CD8-positive, alpha-beta memory T cell (primary cell): ENCODE measurements around the gene ARID1A. TPM values are rescaled to one million over a fixed set of nuclear protein-coding genes. Genes with fewer than 3 reads are reported as not detected.
A peak's percentile ranks its signal among the peaks of the same experiment; 100 is the strongest.

Experiments
- CTCF ChIA-PET: fragments of 350-600 bp; sonication (Branson Sonifier 250); formaldehyde crosslinking; loops from one replicate; lab custom pipeline; 2021; ENCODE audit warnings: antibody characterized with exemption; lab: Charles Lee
- POLR2A ChIA-PET: fragments of 350-600 bp; sonication (Branson Sonifier 250); formaldehyde crosslinking; loops from one replicate; lab custom pipeline; 2021; ENCODE audit warnings: antibody characterized with exemption; lab: Charles Lee
- DNase-seq, 5 donors: peaks; one replicate each; pipeline versions ENCODE4 v3.0.0 to v3.0.0-alpha.2; 2020 to 2022; ENCODE audit warnings: mixed read lengths in 1 of 5
- H3K27ac ChIP-seq: one replicate; pipeline ENCODE4 v1.7.0; 2013; ENCODE audit warnings: low read depth, mild to moderate bottlenecking, low read length, moderate library complexity
- H3K27me3 ChIP-seq: 2 replicates; pipeline ENCODE4 v1.7.0; 2013; ENCODE audit warnings: low read length, mild to moderate bottlenecking; ENCODE audit not compliant: insufficient read depth, poor library complexity, severe bottlenecking
- H3K36me3 ChIP-seq: 2 replicates; pipeline ENCODE4 v1.7.0; 2013; ENCODE audit warnings: mild to moderate bottlenecking, low read length, moderate library complexity; ENCODE audit not compliant: insufficient read depth
- H3K4me1 ChIP-seq: 2 replicates; pipeline ENCODE4 v1.7.0; 2013; ENCODE audit warnings: mild to moderate bottlenecking, low read length, moderate library complexity; ENCODE audit not compliant: insufficient read depth
- H3K4me3 ChIP-seq: 2 replicates; pipeline ENCODE4 v1.7.0; 2013; ENCODE audit warnings: mild to moderate bottlenecking, low read length
- H3K9me3 ChIP-seq: 2 replicates; pipeline ENCODE4 v1.7.0; 2013; ENCODE audit warnings: mild to moderate bottlenecking, low read length
- H3K27ac Mint-ChIP-seq, 8 donors: one replicate each; pipeline ENCODE4 v1.8.0; 2020 to 2021; ENCODE audit warnings: mixed read lengths in 8 of 8, mild to moderate bottlenecking in 6 of 8, inconsistent platforms in 3 of 8, moderate library complexity in 3 of 8
- H3K27me3 Mint-ChIP-seq, 2 donors: one replicate each; pipeline ENCODE4 v1.8.0; 2020 to 2021; ENCODE audit warnings: mixed read lengths in 2 of 2, mild to moderate bottlenecking in 1 of 2, moderate library complexity in 1 of 2
- H3K36me3 Mint-ChIP-seq, 3 donors: one replicate each; pipeline ENCODE4 v1.8.0; 2020 to 2021; ENCODE audit warnings: mixed read lengths in 3 of 3, inconsistent platforms in 1 of 3, mild to moderate bottlenecking in 1 of 3
- H3K4me1 Mint-ChIP-seq, 3 donors: one replicate each; pipeline ENCODE4 v1.8.0; 2020 to 2021; ENCODE audit warnings: mixed read lengths in 3 of 3, inconsistent platforms in 1 of 3, mild to moderate bottlenecking in 1 of 3
- H3K4me3 Mint-ChIP-seq, 7 donors: one replicate each; pipeline ENCODE4 v1.8.0; 2020 to 2021; ENCODE audit warnings: mixed read lengths in 7 of 7, mild to moderate bottlenecking in 6 of 7, moderate library complexity in 4 of 7, inconsistent platforms in 2 of 7
- H3K9me3 Mint-ChIP-seq, 5 donors: one replicate each; pipeline ENCODE4 v1.8.0; 2020 to 2022; ENCODE audit warnings: mixed read lengths in 5 of 5, mild to moderate bottlenecking in 3 of 5, moderate library complexity in 2 of 5, inconsistent platforms in 1 of 5
- polyA plus RNA-seq: library from polyadenylated mRNA; unstranded; fragments of 300-500 nt; fragmentation: Illumina TruSeq; gene quantifications from one replicate; pipeline ENCODE4 v1.2.3, GENCODE V29; 2021
- total RNA-seq, 2 experiments: library from RNA; stranded (reverse); gene quantifications; one replicate each; pipeline ENCODE4 v1.2.3, GENCODE V29; 2021

ARID1A gene
- total and polyA plus RNA-seq, 3 experiments from 2014 or later: 31.6 to 90.9 (median 88.4) TPM

- Mint-ChIP-seq H3K36me3 (peaks cover 0 to 7% (median 0%) of the 10 kb centered on the region in 3 donors), H3K27ac (peak overlapping the region; percentile 85 to 96 (median 93)), H3K27me3 (no peaks in the 10 kb centered on the region), H3K9me3 (no peaks in the 10 kb centered on the region), H3K4me1 (peaks cover 28 to 38% (median 30%) of the 10 kb centered on the region in 3 donors), H3K4me3 (peak overlapping the region; percentile 90 to 97 (median 94))
- Histone ChIP-seq H3K9me3 (no peaks in the 10 kb centered on the region), H3K4me1 (peaks cover 38% of the 10 kb centered on the region), H3K27me3 (no peaks in the 10 kb centered on the region), H3K36me3 (no peaks in the 10 kb centered on the region), H3K4me3 (peak overlapping the region; percentile 78), H3K27ac (peak overlapping the region; percentile 86)
- CTCF ChIA-PET: interaction anchor here (3.2 to 7.5 kb wide), 3 partner anchors 93 to 95 kb away, joined by 15 to 79 read pairs (median 63); partner anchors contain the start of gene PIGV
- peak in 2 of 5 donors; percentile 18 to 40 for DNase-seq
- POLR2A ChIA-PET: interaction anchor here (1.0 to 6.4 kb wide), 2 partner anchors 50 to 94 kb away, joined by 5 to 86 read pairs; partner anchors contain the start of gene PIGV
These were observed 1.0 kb upstream of the ARID1A start for GRCh38 chr1:26694638-26695355.

GRCh38 chr1:26696119-26696653, 371 bp downstream of the ARID1A start:
- peak in 3 of 5 donors; percentile 10 to 78 (median 23) for DNase-seq
- ChIA-PET POLR2A (interaction anchor here (1.0 to 6.4 kb wide), 6 partner anchors 11 to 137 kb away, joined by 3 to 86 read pairs (median 10); partner anchors contain the start of gene PIGV), CTCF (interaction anchor here (0.6 to 7.5 kb wide), 7 partner anchors 19 to 125 kb away, joined by 3 to 63 read pairs (median 3); partner anchors contain the start of gene PIGV)
- no peaks in the 10 kb centered on the region for H3K27me3 Mint-ChIP-seq
- peaks cover 0 to 13% (median 0%) of the 10 kb centered on the region in 3 donors for H3K36me3 Mint-ChIP-seq
- Histone ChIP-seq H3K4me3 (no peak overlapping the region), H3K27ac (peak overlapping the region; percentile 77), H3K27me3 (no peaks in the 10 kb centered on the region), H3K4me1 (peaks cover 52% of the 10 kb centered on the region), H3K9me3 (no peaks in the 10 kb centered on the region), H3K36me3 (no peaks in the 10 kb centered on the region)
- H3K4me1 Mint-ChIP-seq: peaks cover 28 to 32% (median 30%) of the 10 kb centered on the region in 3 donors
- peak overlapping the region in 6 of 7 donors; percentile 71 to 92 (median 78) for H3K4me3 Mint-ChIP-seq
- peak overlapping the region in 1 of 8 donors; percentile 22 for H3K27ac Mint-ChIP-seq
- no peaks in the 10 kb centered on the region for H3K9me3 Mint-ChIP-seq

- ChIA-PET POLR2A (interaction anchor here (0.6 to 6.4 kb wide), 12 partner anchors 10 to 137 kb away, joined by 3 to 86 read pairs (median 5); partner anchors contain the start of gene PIGV), CTCF (interaction anchor here (0.6 to 7.5 kb wide), 10 partner anchors 19 to 124 kb away, joined by 3 to 63 read pairs (median 3); partner anchors contain the start of gene PIGV)
- Mint-ChIP-seq H3K27ac (peak overlapping the region in 5 of 8 donors; percentile 15 to 86 (median 67)), H3K9me3 (no peaks in the 10 kb centered on the region), H3K4me3 (peak overlapping the region; percentile 66 to 92 (median 78)), H3K4me1 (peaks cover 28 to 32% (median 30%) of the 10 kb centered on the region in 3 donors), H3K36me3 (peaks cover 0 to 13% (median 0%) of the 10 kb centered on the region in 3 donors), H3K27me3 (no peaks in the 10 kb centered on the region)
- Histone ChIP-seq H3K4me3 (peak overlapping the region; percentile 83), H3K9me3 (no peaks in the 10 kb centered on the region), H3K4me1 (peaks cover 54% of the 10 kb centered on the region), H3K27me3 (no peaks in the 10 kb centered on the region), H3K27ac (peak overlapping the region; percentile 77), H3K36me3 (no peaks in the 10 kb centered on the region)
- DNase-seq: peak; percentile 61 to 86 (median 77)
These were observed 1.0 kb downstream of the ARID1A start for GRCh38 chr1:26696654-26697430.

- Histone ChIP-seq H3K4me1 (peaks cover 57% of the 10 kb centered on the region), H3K27ac (peak overlapping the region; percentile 77), H3K9me3 (no peaks in the 10 kb centered on the region), H3K4me3 (peak overlapping the region; percentile 83), H3K27me3 (no peaks in the 10 kb centered on the region), H3K36me3 (no peaks in the 10 kb centered on the region)
- H3K27me3 Mint-ChIP-seq: no peaks in the 10 kb centered on the region
- no peaks in the 10 kb centered on the region for H3K9me3 Mint-ChIP-seq
- no peak overlapping the region for H3K4me3 Mint-ChIP-seq
- no peak overlapping the region for H3K27ac Mint-ChIP-seq
- POLR2A ChIA-PET: interaction anchor here (0.6 to 6.4 kb wide), 15 partner anchors 9 to 168 kb away, joined by 3 to 86 read pairs (median 4); partner anchors contain the start of gene PIGV
- H3K4me1 Mint-ChIP-seq: peaks cover 25 to 27% (median 25%) of the 10 kb centered on the region in 3 donors
- CTCF ChIA-PET: interaction anchor here (0.7 to 7.5 kb wide), 14 partner anchors 12 to 198 kb away, joined by 3 to 63 read pairs (median 3); partner anchors contain the start of gene PIGV
- no peak for DNase-seq
- H3K36me3 Mint-ChIP-seq: peaks cover 0 to 13% (median 0%) of the 10 kb centered on the region in 3 donors
These were observed 1.7 kb downstream of the ARID1A start for GRCh38 chr1:26697431-26697977.

- peaks cover 0 to 8% (median 0%) of the 10 kb centered on the region in 3 donors for H3K36me3 Mint-ChIP-seq
- H3K9me3 ChIP-seq: no peaks in the 10 kb centered on the region
- DNase-seq: peak in 4 of 5 donors; percentile 27 to 65 (median 58)
- H3K9me3 Mint-ChIP-seq: no peaks in the 10 kb centered on the region
- peaks cover 64% of the 10 kb centered on the region for H3K4me1 ChIP-seq
- CTCF ChIA-PET: interaction anchor here (0.7 to 7.5 kb wide), 15 partner anchors 11 to 198 kb away, joined by 3 to 63 read pairs (median 3); partner anchors contain the start of gene PIGV
- no peak overlapping the region for H3K27ac Mint-ChIP-seq
- H3K36me3 ChIP-seq: no peaks in the 10 kb centered on the region
- peaks cover 19 to 22% (median 20%) of the 10 kb centered on the region in 3 donors for H3K4me1 Mint-ChIP-seq
- no peak overlapping the region for H3K4me3 Mint-ChIP-seq
- peak overlapping the region; percentile 83 for H3K4me3 ChIP-seq
- no peaks in the 10 kb centered on the region for H3K27me3 ChIP-seq
- POLR2A ChIA-PET: interaction anchor here (0.5 to 6.4 kb wide), 14 partner anchors 9 to 167 kb away, joined by 3 to 86 read pairs (median 4); partner anchors contain the start of gene PIGV
- H3K27ac ChIP-seq: peak overlapping the region; percentile 77
- H3K27me3 Mint-ChIP-seq: no peaks in the 10 kb centered on the region
These were observed 2.4 kb downstream of the ARID1A start for GRCh38 chr1:26697978-26698849.

- peaks cover 0 to 8% (median 6%) of the 10 kb centered on the region in 3 donors for H3K4me1 Mint-ChIP-seq
- H3K4me3 Mint-ChIP-seq: no peak overlapping the region
- no peaks in the 10 kb centered on the region for H3K9me3 Mint-ChIP-seq
- H3K4me1 ChIP-seq: peaks cover 70% of the 10 kb centered on the region
- no peaks in the 10 kb centered on the region for H3K9me3 ChIP-seq
- H3K4me3 ChIP-seq: no peak overlapping the region
- peak overlapping the region in 2 of 8 donors; percentile 82 to 95 for H3K27ac Mint-ChIP-seq
- POLR2A ChIA-PET: interaction anchor here (0.9 to 6.4 kb wide), 2 partner anchors 88 kb away, joined by 3 to 86 read pairs; partner anchors contain the start of gene PIGV
- peaks cover 0 to 17% (median 0%) of the 10 kb centered on the region in 3 donors for H3K36me3 Mint-ChIP-seq
- no peaks in the 10 kb centered on the region for H3K36me3 ChIP-seq
- no peaks in the 10 kb centered on the region for H3K27me3 Mint-ChIP-seq
- CTCF ChIA-PET: interaction anchor here (0.6 to 7.5 kb wide), 4 partner anchors 21 to 87 kb away, joined by 3 to 63 read pairs (median 4); partner anchors contain the start of gene PIGV
- DNase-seq: no peak
- H3K27me3 ChIP-seq: no peaks in the 10 kb centered on the region
- no peak overlapping the region for H3K27ac ChIP-seq
These were observed 4.9 kb downstream of the ARID1A start for GRCh38 chr1:26700711-26701110.
